SK-N-SH treated with all-trans-retinoic acid at 6 μM for 48 hours (cell line): Measurements from ENCODE around the gene TRIM54.

Experiments
- ATAC-seq: fragments of 200-7000 bp; cut with Tn5 transposase; 3 replicates; pipeline ENCODE4 v1.9.1; 2020; ENCODE audit warnings: mild to moderate bottlenecking, moderate library complexity
- ARNTL ChIP-seq: fragments of 450-650 bp; formaldehyde crosslinking; IDR thresholded peaks from 2 replicates; pipeline ENCODE4 v1.5.0; 2020; ENCODE audit warnings: low read depth, mild to moderate bottlenecking, moderate library complexity, borderline replicate concordance
- BACH2 ChIP-seq: fragments of 250-450 bp; sonication (Bioruptor Pico); IDR thresholded peaks from 2 replicates; pipeline ENCODE4 v1.9.0; 2021; ENCODE audit warnings: mild to moderate bottlenecking, borderline replicate concordance
- CSDC2 ChIP-seq: fragments of 250-450 bp; sonication (Bioruptor Pico); IDR thresholded peaks from 2 replicates; pipeline ENCODE4 v1.5.0; 2020; ENCODE audit warnings: mild to moderate bottlenecking, moderate library complexity
- ESRRG ChIP-seq: fragments of 250-450 bp; sonication (Bioruptor Pico); IDR thresholded peaks from 2 replicates; pipeline ENCODE4 v1.6.1; 2021; ENCODE audit warnings: mild to moderate bottlenecking
- GLIS3 ChIP-seq: fragments of 250-450 bp; sonication (Bioruptor Pico); IDR thresholded peaks from 2 replicates; pipeline ENCODE4 v1.5.0; 2020; ENCODE audit warnings: mild to moderate bottlenecking, moderate library complexity
- ISL1 ChIP-seq: fragments of 250-450 bp; sonication (Bioruptor Pico); IDR thresholded peaks from 2 replicates; pipeline ENCODE4 v2.1.2; 2022; ENCODE audit warnings: mild to moderate bottlenecking, moderate library complexity
- OSR1 ChIP-seq: fragments of 250-450 bp; sonication (Bioruptor Pico); IDR thresholded peaks from 2 replicates; pipeline ENCODE4 v1.8.0; 2022; ENCODE audit warnings: moderate library complexity, mild to moderate bottlenecking, inconsistent platforms
- PPARA ChIP-seq: fragments of 250-450 bp; sonication (Bioruptor Pico); IDR thresholded peaks from 2 replicates; pipeline ENCODE4 v1.5.0; 2020; ENCODE audit warnings: mild to moderate bottlenecking, borderline replicate concordance
- RARB ChIP-seq: fragments of 250-450 bp; sonication (Bioruptor Pico); IDR thresholded peaks from 2 replicates; pipeline ENCODE4 v1.8.0; 2021; ENCODE audit warnings: mild to moderate bottlenecking, moderate library complexity
- SNAI2 ChIP-seq: fragments of 250-450 bp; sonication (Bioruptor Pico); IDR thresholded peaks from 2 replicates; pipeline ENCODE4 v1.5.0; 2020; ENCODE audit warnings: mild to moderate bottlenecking, moderate library complexity
- TCF4 ChIP-seq: fragments of 250-450 bp; sonication (Bioruptor Pico); IDR thresholded peaks from 2 replicates; pipeline ENCODE4 v1.8.0; 2021; ENCODE audit warnings: mild to moderate bottlenecking, moderate library complexity, borderline replicate concordance
- TOX ChIP-seq: fragments of 250-450 bp; sonication (Bioruptor Pico); IDR thresholded peaks from 2 replicates; pipeline ENCODE4 v1.8.0; 2021; ENCODE audit warnings: mild to moderate bottlenecking, moderate library complexity, borderline replicate concordance
- ZC3H10 ChIP-seq: fragments of 250-450 bp; sonication (Bioruptor Pico); IDR thresholded peaks from 2 replicates; pipeline ENCODE4 v1.5.1; 2021; ENCODE audit warnings: mild to moderate bottlenecking, moderate library complexity
- ZFP3 ChIP-seq: fragments of 250-450 bp; sonication (Bioruptor Pico); IDR thresholded peaks from 2 replicates; pipeline ENCODE4 v1.5.0; 2020; ENCODE audit warnings: mild to moderate bottlenecking, moderate library complexity
- ZNF565 ChIP-seq: fragments of 450-650 bp; formaldehyde crosslinking; conservative IDR thresholded peaks from 2 replicates; pipeline ENCODE4 v1.5.0; 2020; ENCODE audit warnings: low read depth, mild to moderate bottlenecking, moderate library complexity
- ZNF70 ChIP-seq: fragments of 450-650 bp; formaldehyde crosslinking; IDR thresholded peaks from 2 replicates; pipeline ENCODE4 v1.5.0; 2020; ENCODE audit warnings: mild to moderate bottlenecking, moderate library complexity
- ZNF8 ChIP-seq: fragments of 450-650 bp; formaldehyde crosslinking; IDR thresholded peaks from 2 replicates; pipeline ENCODE4 v1.5.0; 2020; ENCODE audit warnings: mild to moderate bottlenecking, moderate library complexity
- TF ChIP-seq, protein P1 (sequence below): fragments of 250-450 bp; sonication (Bioruptor Pico); IDR thresholded peaks from 2 replicates; pipeline ENCODE4 v1.8.0; 2020; ENCODE audit warnings: mild to moderate bottlenecking, moderate library complexity, borderline replicate concordance
- TF ChIP-seq, protein P2 (sequence below): fragments of 250-450 bp; sonication (Bioruptor Pico); IDR thresholded peaks from 2 replicates; pipeline ENCODE4 v1.5.1; 2020; ENCODE audit warnings: low read depth, mild to moderate bottlenecking, moderate library complexity
- TF ChIP-seq, protein P3 (sequence below): fragments of 250-450 bp; sonication (Bioruptor Pico); IDR thresholded peaks from 2 replicates; pipeline ENCODE4 v1.5.1; 2021; ENCODE audit warnings: mild to moderate bottlenecking, moderate library complexity
- TF ChIP-seq, protein P4 (sequence below): fragments of 250-450 bp; sonication (Bioruptor Pico); IDR thresholded peaks from 2 replicates; pipeline ENCODE4 v1.5.0; 2020; ENCODE audit warnings: mild to moderate bottlenecking, moderate library complexity
- TF ChIP-seq, protein P5 (sequence below): fragments of 250-450 bp; sonication (Bioruptor Pico); IDR thresholded peaks from 2 replicates; pipeline ENCODE4 v1.8.0; 2021; ENCODE audit warnings: low read depth, mild to moderate bottlenecking, moderate library complexity, borderline replicate concordance

Gene TRIM54

DNA sequence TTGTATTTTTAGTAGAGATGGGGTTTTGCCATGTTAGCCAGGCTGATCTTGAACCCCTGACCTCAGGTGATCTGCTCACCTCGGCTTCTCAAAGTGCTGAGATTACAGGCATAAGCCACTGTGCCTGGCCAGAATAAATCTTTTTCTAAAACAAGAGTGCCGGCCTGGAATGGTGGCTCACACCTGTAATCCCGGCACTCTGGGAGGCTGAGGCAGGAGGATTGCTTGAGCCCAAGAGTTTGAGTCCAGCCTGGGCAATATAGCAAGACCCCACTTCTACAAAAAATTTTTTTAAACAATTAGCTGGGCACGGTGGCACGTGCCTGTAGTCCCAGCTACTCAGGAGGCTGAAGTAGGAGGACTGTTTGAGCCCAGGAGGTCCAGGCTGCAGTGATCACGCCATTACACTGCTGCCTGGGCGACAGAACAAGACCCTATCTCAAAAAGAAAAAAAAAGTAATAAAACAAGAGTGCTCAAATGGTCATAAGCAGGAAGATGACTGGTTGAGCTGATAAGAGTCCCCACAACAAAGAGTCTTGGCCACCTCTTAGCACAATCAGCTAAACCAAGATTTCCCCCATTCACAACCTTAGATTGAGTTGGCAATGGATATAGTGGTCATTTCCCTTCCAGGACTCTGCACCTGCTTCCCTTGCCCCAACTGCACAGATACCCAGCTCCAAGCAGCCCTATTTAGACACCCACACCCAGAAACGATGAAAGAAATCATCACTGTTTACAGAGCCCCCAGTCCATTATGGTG lies 31.8 kb downstream of the TRIM54 start:
- ATAC-seq = no peak

DNA sequence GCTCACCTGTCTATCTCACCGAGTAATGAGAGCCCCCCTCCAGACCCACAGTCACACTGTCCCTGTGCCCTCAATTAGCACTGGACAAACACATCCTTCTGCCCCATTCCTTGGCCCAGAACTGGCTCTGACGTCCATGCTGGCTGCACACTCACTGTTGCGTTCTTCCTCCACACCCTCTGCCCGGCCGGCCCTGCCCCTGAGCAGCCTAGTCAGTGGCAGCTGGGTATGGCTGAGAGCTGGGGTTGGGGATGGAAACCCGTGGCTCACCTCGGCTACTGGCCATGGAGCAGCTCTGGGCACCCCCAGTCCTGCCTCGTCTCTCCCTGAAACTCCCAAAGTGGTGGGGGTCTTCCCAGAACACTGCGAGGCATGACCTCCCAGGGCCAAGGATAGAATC lies 32.5 kb downstream of the TRIM54 start:
- ATAC-seq = no peak
- TF ChIP-seq ESRRG (CRISPR knock-in tag) (no peak), ZC3H10 (CRISPR knock-in tag) (no peak), ZFP3 (CRISPR knock-in tag) (no peak), TCF4 (CRISPR knock-in tag) (no peak), GLIS3 (CRISPR knock-in tag) (no peak), RARB (CRISPR knock-in tag) (no peak), ZNF70 (CRISPR knock-in tag) (no peak), SNAI2 (CRISPR knock-in tag) (no peak), ISL1 (CRISPR knock-in tag) (no peak)
- TF ChIP-seq, all 23 proteins: peak for 0

More for the DNA sequence above, 31.8 kb downstream of the TRIM54 start:
- TF ChIP-seq, protein P1, sequence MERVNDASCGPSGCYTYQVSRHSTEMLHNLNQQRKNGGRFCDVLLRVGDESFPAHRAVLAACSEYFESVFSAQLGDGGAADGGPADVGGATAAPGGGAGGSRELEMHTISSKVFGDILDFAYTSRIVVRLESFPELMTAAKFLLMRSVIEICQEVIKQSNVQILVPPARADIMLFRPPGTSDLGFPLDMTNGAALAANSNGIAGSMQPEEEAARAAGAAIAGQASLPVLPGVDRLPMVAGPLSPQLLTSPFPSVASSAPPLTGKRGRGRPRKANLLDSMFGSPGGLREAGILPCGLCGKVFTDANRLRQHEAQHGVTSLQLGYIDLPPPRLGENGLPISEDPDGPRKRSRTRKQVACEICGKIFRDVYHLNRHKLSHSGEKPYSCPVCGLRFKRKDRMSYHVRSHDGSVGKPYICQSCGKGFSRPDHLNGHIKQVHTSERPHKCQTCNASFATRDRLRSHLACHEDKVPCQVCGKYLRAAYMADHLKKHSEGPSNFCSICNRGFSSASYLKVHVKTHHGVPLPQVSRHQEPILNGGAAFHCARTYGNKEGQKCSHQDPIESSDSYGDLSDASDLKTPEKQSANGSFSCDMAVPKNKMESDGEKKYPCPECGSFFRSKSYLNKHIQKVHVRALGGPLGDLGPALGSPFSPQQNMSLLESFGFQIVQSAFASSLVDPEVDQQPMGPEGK = no peak
- no peak for TF ChIP-seq ISL1 (CRISPR knock-in tag)
- TF ChIP-seq, protein P2, sequence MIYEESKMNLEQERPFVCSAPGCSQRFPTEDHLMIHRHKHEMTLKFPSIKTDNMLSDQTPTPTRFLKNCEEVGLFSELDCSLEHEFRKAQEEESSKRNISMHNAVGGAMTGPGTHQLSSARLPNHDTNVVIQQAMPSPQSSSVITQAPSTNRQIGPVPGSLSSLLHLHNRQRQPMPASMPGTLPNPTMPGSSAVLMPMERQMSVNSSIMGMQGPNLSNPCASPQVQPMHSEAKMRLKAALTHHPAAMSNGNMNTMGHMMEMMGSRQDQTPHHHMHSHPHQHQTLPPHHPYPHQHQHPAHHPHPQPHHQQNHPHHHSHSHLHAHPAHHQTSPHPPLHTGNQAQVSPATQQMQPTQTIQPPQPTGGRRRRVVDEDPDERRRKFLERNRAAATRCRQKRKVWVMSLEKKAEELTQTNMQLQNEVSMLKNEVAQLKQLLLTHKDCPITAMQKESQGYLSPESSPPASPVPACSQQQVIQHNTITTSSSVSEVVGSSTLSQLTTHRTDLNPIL (CRISPR knock-in tag) = no peak
- TF ChIP-seq SNAI2 (CRISPR knock-in tag) = no peak
- TF ChIP-seq, protein P3, sequence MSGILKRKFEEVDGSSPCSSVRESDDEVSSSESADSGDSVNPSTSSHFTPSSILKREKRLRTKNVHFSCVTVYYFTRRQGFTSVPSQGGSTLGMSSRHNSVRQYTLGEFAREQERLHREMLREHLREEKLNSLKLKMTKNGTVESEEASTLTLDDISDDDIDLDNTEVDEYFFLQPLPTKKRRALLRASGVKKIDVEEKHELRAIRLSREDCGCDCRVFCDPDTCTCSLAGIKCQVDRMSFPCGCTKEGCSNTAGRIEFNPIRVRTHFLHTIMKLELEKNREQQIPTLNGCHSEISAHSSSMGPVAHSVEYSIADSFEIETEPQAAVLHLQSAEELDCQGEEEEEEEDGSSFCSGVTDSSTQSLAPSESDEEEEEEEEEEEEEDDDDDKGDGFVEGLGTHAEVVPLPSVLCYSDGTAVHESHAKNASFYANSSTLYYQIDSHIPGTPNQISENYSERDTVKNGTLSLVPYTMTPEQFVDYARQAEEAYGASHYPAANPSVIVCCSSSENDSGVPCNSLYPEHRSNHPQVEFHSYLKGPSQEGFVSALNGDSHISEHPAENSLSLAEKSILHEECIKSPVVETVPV (CRISPR knock-in tag) = no peak
- TF ChIP-seq, protein P4, sequence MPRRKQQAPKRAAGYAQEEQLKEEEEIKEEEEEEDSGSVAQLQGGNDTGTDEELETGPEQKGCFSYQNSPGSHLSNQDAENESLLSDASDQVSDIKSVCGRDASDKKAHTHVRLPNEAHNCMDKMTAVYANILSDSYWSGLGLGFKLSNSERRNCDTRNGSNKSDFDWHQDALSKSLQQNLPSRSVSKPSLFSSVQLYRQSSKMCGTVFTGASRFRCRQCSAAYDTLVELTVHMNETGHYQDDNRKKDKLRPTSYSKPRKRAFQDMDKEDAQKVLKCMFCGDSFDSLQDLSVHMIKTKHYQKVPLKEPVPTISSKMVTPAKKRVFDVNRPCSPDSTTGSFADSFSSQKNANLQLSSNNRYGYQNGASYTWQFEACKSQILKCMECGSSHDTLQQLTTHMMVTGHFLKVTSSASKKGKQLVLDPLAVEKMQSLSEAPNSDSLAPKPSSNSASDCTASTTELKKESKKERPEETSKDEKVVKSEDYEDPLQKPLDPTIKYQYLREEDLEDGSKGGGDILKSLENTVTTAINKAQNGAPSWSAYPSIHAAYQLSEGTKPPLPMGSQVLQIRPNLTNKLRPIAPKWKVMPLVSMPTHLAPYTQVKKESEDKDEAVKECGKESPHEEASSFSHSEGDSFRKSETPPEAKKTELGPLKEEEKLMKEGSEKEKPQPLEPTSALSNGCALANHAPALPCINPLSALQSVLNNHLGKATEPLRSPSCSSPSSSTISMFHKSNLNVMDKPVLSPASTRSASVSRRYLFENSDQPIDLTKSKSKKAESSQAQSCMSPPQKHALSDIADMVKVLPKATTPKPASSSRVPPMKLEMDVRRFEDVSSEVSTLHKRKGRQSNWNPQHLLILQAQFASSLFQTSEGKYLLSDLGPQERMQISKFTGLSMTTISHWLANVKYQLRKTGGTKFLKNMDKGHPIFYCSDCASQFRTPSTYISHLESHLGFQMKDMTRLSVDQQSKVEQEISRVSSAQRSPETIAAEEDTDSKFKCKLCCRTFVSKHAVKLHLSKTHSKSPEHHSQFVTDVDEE = no peak
- TF ChIP-seq ZFP3 (CRISPR knock-in tag) = no peak
- no peak for TF ChIP-seq GLIS3 (CRISPR knock-in tag)
- no peak for TF ChIP-seq ESRRG (CRISPR knock-in tag)
- no peak for TF ChIP-seq ZC3H10 (CRISPR knock-in tag)
- TF ChIP-seq PPARA (CRISPR knock-in tag) = no peak
- TF ChIP-seq BACH2 (CRISPR knock-in tag) = no peak
- TF ChIP-seq RARB (CRISPR knock-in tag) = no peak
- TF ChIP-seq OSR1 = no peak
- TF ChIP-seq TOX = no peak

DNA sequence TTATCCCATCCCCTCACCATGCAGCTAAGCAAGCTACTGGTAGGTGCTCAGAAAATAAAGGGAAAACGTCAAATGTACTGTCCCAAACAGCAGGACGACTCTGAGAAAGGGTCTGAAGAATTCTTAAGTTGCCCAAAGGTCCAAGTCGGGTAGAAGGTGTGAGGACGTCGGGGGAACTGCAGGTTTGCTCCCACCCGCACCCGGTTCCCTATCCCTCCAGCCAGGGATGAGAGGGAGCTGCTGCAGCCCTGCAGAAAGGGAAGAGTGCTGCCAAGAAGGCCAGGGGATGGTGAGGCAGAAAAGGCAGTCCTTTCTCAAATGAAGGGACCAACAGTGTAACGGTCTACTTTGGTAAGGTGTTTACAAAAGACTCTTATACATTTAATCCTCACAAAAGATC lies 32.9 kb downstream of the TRIM54 start:
- no peak for ATAC-seq
- TF ChIP-seq RARB (CRISPR knock-in tag) (no peak), OSR1 (no peak), ARNTL (CRISPR knock-in tag) (no peak), CSDC2 (CRISPR knock-in tag) (no peak), ZNF8 (CRISPR knock-in tag) (no peak), TCF4 (CRISPR knock-in tag) (no peak), SNAI2 (CRISPR knock-in tag) (no peak), TOX (no peak), ZFP3 (CRISPR knock-in tag) (no peak), GLIS3 (CRISPR knock-in tag) (no peak), ZNF565 (CRISPR knock-in tag) (no peak)
- TF ChIP-seq, protein P4 = no peak
- TF ChIP-seq, protein P5, sequence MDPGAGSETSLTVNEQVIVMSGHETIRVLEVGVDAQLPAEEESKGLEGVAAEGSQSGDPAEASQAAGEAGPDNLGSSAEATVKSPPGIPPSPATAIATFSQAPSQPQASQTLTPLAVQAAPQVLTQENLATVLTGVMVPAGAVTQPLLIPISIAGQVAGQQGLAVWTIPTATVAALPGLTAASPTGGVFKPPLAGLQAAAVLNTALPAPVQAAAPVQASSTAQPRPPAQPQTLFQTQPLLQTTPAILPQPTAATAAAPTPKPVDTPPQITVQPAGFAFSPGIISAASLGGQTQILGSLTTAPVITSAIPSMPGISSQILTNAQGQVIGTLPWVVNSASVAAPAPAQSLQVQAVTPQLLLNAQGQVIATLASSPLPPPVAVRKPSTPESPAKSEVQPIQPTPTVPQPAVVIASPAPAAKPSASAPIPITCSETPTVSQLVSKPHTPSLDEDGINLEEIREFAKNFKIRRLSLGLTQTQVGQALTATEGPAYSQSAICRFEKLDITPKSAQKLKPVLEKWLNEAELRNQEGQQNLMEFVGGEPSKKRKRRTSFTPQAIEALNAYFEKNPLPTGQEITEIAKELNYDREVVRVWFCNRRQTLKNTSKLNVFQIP (CRISPR knock-in tag) = no peak
- TF ChIP-seq, protein P1 = no peak
